Measurements from ENCODE around the gene CDKL1.

Gene CDKL1

DNA sequence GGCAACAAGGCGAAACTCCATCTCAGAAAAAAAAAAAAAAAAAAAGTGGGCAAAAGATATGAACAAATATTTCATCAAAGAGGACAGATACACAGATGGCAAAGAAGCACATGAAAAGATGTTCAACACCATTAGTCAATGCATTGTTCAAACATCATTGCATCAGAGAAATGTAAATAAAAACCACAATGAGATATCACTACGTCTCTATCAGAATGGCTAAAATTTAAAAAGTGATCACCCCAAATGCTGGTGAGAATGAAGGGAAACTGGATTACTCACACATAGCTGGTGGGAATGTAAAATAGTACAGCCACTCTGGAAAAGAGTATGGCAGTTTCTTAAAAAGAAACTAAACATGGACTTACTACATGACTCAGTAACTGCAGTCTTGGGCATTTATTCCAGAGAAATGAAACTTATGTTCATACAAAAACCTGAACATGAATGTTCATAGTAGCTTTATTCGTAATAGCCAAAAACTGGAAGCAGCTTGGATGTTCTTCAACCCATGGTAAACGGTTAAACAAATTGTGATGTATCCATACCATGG lies 88.2 kb downstream of the CDKL1 start:
- POLR2A ChIA-PET = no interaction called here
- DNase-seq (ENCODE audit: extremely low spot score) = no peak
- CTCF ChIA-PET = no interaction called here
- TF ChIP-seq TARDBP (IDR thresholded peaks at IDR 0.05) (no peak), CTBP1 (IDR thresholded peaks at IDR 0.05; ENCODE audit: borderline replicate concordance) (no peak), L3MBTL2 (conservative IDR thresholded peaks at IDR 0.05) (no peak), NFRKB (IDR thresholded peaks at IDR 0.05) (no peak)
- TF ChIP-seq, protein P1, sequence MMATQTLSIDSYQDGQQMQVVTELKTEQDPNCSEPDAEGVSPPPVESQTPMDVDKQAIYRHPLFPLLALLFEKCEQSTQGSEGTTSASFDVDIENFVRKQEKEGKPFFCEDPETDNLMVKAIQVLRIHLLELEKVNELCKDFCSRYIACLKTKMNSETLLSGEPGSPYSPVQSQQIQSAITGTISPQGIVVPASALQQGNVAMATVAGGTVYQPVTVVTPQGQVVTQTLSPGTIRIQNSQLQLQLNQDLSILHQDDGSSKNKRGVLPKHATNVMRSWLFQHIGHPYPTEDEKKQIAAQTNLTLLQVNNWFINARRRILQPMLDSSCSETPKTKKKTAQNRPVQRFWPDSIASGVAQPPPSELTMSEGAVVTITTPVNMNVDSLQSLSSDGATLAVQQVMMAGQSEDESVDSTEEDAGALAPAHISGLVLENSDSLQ (IDR thresholded peaks at IDR 0.05) = no peak

DNA sequence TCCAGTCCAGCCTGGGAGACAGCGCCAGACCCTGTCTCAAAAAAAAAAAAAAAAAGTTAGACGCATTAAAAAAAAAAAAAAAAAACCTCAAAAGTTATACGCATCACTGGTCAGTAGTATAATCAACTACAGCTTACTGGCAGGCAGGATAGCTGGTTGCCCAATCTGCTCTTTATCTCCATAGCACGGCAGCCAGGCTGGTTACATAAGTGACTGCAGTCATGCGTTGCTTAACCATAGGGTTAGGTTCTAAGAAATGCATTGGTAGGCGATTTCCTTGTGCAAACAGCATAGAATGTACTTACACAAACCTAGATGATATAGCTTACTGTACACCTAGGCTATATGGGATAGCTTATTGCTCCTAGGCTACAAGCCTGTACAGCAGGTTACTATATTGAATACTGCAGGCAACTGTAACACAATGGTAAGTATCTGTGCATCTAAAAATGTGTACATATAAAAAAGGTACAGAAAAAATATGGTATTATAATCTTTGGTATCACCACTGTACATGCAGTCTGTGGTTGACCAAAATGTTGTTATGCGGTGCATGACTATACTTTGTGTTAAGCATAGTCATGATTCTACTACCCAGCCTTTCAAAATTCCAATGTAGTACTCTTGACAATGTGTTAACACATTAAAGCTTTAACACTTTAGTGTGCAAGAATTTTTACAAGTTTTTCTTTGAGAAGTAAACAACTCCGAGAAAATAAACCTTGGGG lies 92.8 kb downstream of the CDKL1 start:
- ChIA-PET POLR2A (interaction anchor here (1.0 kb wide), 1 partner anchor 8 kb away, joined by 3 read pairs; the partner anchor contains the start of genes DMAC2L and L2HGDH), CTCF (no interaction called here)
- no peak for DNase-seq (ENCODE audit: extremely low spot score)
- TF ChIP-seq BHLHE40 (IDR thresholded peaks at IDR 0.05; ENCODE audit: borderline replicate concordance) = no peak
- TF ChIP-seq SUZ12 (IDR thresholded peaks at IDR 0.05) = no peak
- TF ChIP-seq FOXM1 (IDR thresholded peaks at IDR 0.05; ENCODE audit: borderline replicate concordance) = no peak
- TF ChIP-seq CTBP1 (IDR thresholded peaks at IDR 0.05; ENCODE audit: borderline replicate concordance) = no peak
- TF ChIP-seq NFRKB (IDR thresholded peaks at IDR 0.05) = no peak
- no peak for TF ChIP-seq FOXA1 (IDR thresholded peaks at IDR 0.05)
- no peak for TF ChIP-seq LEF1 (IDR thresholded peaks at IDR 0.05; ENCODE audit: borderline replicate concordance)

DNA sequence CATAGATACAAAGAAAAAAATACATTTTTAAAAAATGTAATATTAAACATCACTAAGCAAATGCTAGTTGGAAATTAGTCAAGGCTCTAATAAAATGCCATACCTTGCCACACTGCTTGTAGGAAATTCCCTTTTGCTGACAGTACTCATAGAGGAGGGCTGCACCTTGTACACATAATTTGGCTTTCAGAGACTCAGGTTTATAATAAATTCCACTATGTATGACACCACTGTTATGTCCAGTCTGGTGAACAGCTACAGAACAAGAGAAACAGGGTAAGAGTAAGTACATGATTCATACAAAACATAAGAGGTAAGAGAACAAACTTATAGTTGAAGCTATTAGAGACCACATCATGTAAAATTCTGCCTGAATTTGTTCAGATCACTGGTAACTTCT lies 94.8 kb downstream of the CDKL1 start:
- ChIA-PET CTCF (interaction anchor here (1.3 kb wide), 1 partner anchor 10 kb away, joined by 5 read pairs; the partner anchor contains the start of genes DMAC2L and L2HGDH), POLR2A (interaction anchor here (1.1 kb wide), 1 partner anchor 9 kb away, joined by 5 read pairs; no protein-coding TSS in a partner anchor)
- no peak for TF ChIP-seq SP1 (IDR thresholded peaks at IDR 0.05)
- TF ChIP-seq SUZ12 (IDR thresholded peaks at IDR 0.05) = no peak
- TF ChIP-seq BHLHE40 (IDR thresholded peaks at IDR 0.05; ENCODE audit: borderline replicate concordance) = no peak
- TF ChIP-seq, protein P1 (IDR thresholded peaks at IDR 0.05) = no peak
- TF ChIP-seq HDGF (IDR thresholded peaks at IDR 0.05; ENCODE audit: borderline replicate concordance) = no peak
- TF ChIP-seq ZNF384 (IDR thresholded peaks at IDR 0.05) = no peak
- no peak for TF ChIP-seq TARDBP (IDR thresholded peaks at IDR 0.05)
- TF ChIP-seq ELF4 (IDR thresholded peaks at IDR 0.05) = no peak
- no peak for TF ChIP-seq FOXA1 (IDR thresholded peaks at IDR 0.05)
- DNase-seq (ENCODE audit: extremely low spot score) = no peak

DNA sequence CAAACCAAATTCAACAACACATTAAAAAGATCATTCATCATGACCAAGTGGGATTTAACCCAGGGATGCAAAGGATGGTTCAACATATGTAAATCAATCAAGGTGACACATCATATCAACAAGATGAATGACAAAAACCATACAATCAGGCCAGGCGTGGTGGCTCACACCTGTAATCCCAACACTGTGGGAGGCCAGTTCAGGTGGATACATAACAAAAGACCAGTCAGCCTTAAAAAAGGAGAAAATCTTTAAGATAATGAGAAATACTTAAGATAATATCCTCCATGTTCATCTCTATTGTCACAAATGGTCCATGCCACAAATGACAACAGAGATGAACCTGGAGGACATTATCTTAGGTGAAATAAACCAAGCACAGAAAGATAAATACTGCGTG lies 97.1 kb downstream of the CDKL1 start:
- ChIA-PET CTCF (no interaction called here), POLR2A (no interaction called here)
- TF ChIP-seq, protein P1 (IDR thresholded peaks at IDR 0.05) = peak; percentile 34; the same call in 1 of the 2 replicates
- no peak for TF ChIP-seq CTBP1 (IDR thresholded peaks at IDR 0.05; ENCODE audit: borderline replicate concordance)
- no peak for DNase-seq (ENCODE audit: extremely low spot score)

DNA sequence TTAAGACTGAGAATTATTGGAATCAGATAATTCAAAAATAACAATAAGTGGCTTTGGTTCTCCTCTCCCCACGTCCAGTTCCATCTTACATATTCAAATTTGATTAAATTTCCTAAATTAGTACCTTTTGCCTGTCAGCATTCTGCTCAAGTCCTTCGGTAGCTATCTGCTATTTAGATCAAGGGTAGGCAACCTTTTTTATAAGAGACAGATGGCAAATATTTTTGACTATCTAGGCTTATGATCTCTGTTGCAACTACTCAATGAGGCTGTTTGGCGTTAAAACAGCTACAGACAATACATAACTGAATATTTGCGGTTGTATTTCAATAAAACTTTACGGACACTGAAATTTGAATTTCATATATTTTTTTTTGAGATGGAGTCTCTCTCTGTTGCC lies 106.4 kb downstream of the CDKL1 start:
- POLR2A ChIA-PET = no interaction called here
- CTCF ChIA-PET = no interaction called here
- TF ChIP-seq FOXK2 (IDR thresholded peaks at IDR 0.05) (no peak), SUZ12 (IDR thresholded peaks at IDR 0.05) (no peak), FOXM1 (IDR thresholded peaks at IDR 0.05; ENCODE audit: borderline replicate concordance) (no peak), SP1 (IDR thresholded peaks at IDR 0.05) (no peak), CTBP1 (IDR thresholded peaks at IDR 0.05; ENCODE audit: borderline replicate concordance) (no peak), ARNT (IDR thresholded peaks at IDR 0.05) (no peak), LEF1 (IDR thresholded peaks at IDR 0.05; ENCODE audit: borderline replicate concordance) (no peak), FOXA1 (IDR thresholded peaks at IDR 0.05) (no peak), TARDBP (IDR thresholded peaks at IDR 0.05) (no peak), NFRKB (IDR thresholded peaks at IDR 0.05) (no peak)
- TF ChIP-seq, protein P1 (IDR thresholded peaks at IDR 0.05) = no peak
- no peak for DNase-seq (ENCODE audit: extremely low spot score)

DNA sequence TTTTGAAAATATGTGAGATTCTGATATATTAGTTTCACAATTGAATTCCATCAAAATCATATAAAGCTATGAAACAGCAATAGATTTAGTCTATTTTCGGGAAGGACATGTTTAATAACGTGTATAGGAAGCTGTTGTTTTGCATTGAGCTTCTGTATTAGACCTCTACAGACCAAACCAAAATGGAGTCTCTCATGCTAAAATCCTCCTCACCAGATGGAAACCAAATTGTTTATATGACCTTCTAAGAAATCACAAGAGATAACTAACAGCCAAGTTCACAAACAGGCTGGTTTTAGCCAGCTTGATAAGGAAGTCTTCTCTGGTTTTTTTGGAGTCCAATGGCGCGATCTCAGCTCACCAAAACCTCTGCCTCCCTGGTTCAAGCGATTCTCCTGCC lies 108.5 kb downstream of the CDKL1 start:
- TF ChIP-seq FOXM1 (IDR thresholded peaks at IDR 0.05; ENCODE audit: borderline replicate concordance) = no peak
- TF ChIP-seq L3MBTL2 (conservative IDR thresholded peaks at IDR 0.05) = no peak
- TF ChIP-seq ELF4 (IDR thresholded peaks at IDR 0.05) = no peak
- no peak for TF ChIP-seq TARDBP (IDR thresholded peaks at IDR 0.05)
- TF ChIP-seq SP1 (IDR thresholded peaks at IDR 0.05) = no peak
- TF ChIP-seq LEF1 (IDR thresholded peaks at IDR 0.05; ENCODE audit: borderline replicate concordance) = no peak
- no peak for TF ChIP-seq NFRKB (IDR thresholded peaks at IDR 0.05)
- TF ChIP-seq, protein P1 (IDR thresholded peaks at IDR 0.05) = no peak
- no peak for TF ChIP-seq BHLHE40 (IDR thresholded peaks at IDR 0.05; ENCODE audit: borderline replicate concordance)
- POLR2A ChIA-PET = no interaction called here
- DNase-seq (ENCODE audit: extremely low spot score) = no peak
- CTCF ChIA-PET = no interaction called here
